ENCODE data around the gene TTLL6.

GRCh38 chr17:48738803-48739526 is 78.1 kb downstream of the TTLL6 start:
- TF ChIP-seq CTCF (IDR thresholded peaks at IDR 0.05) (no peak), POLR2A (IDR thresholded peaks at IDR 0.05) (no peak)

Data from body of pancreas (tissue), 4 donors.